Astrocyte (in vitro differentiated cells and primary cell): ENCODE data around the gene PTOV1. TPM values are rescaled to one million over a fixed set of nuclear protein-coding genes. Genes with fewer than 3 reads are reported as not detected.
A peak's percentile ranks its signal among the peaks of the same experiment; 100 is the strongest.

Experiments used
- DNase-seq: peaks from one replicate; pipeline ENCODE4 v3.0.0-alpha.2; 2010; ENCODE audit warnings: low read depth
- FAIRE-seq: peaks from 2 replicates; lab custom pipeline; 2011; peaks lifted over from hg19 to GRCh38; lab: Jason Lieb, UNC
- H2AFZ ChIP-seq: 2 replicates; pipeline ENCODE4 v1.6.0; 2012; ENCODE audit warnings: low read depth, low read length, inconsistent platforms
- H3K27ac ChIP-seq: 2 replicates; pipeline ENCODE4 v1.5.1; 2011; ENCODE audit warnings: low read depth, low read length, inconsistent platforms
- H3K27me3 ChIP-seq: 2 replicates; pipeline ENCODE4 v1.6.0; 2011; ENCODE audit warnings: low read length, inconsistent platforms; ENCODE audit not compliant: insufficient read depth
- H3K36me3 ChIP-seq: 2 replicates; pipeline ENCODE4 v1.5.1; 2011; ENCODE audit warnings: low read length, inconsistent platforms; ENCODE audit not compliant: insufficient read depth
- H3K4me1 ChIP-seq: 2 replicates; pipeline ENCODE4 v1.5.1; 2011; ENCODE audit warnings: low read length, inconsistent platforms; ENCODE audit not compliant: insufficient read depth
- H3K4me2 ChIP-seq: 2 replicates; pipeline ENCODE4 v1.6.0; 2012; ENCODE audit warnings: low read length, inconsistent platforms
- H3K4me3 ChIP-seq: 2 replicates; pipeline ENCODE4 v1.5.1; 2011; ENCODE audit warnings: low read depth, mild to moderate bottlenecking, low read length, inconsistent platforms; ENCODE audit not compliant: insufficient read depth
- H3K79me2 ChIP-seq: 2 replicates; pipeline ENCODE4 v1.6.0; 2012; ENCODE audit warnings: mild to moderate bottlenecking, low read length, inconsistent platforms; ENCODE audit not compliant: insufficient read depth
- H3K9ac ChIP-seq: 2 replicates; pipeline ENCODE4 v1.6.0; 2012; ENCODE audit warnings: mild to moderate bottlenecking, low read length, inconsistent platforms
- H3K9me3 ChIP-seq: 2 replicates; pipeline ENCODE4 v1.5.1; 2012; ENCODE audit warnings: low read depth, mild to moderate bottlenecking, low read length, inconsistent platforms; ENCODE audit not compliant: insufficient read depth
- H4K20me1 ChIP-seq: 2 replicates; pipeline ENCODE4 v1.6.0; 2012; ENCODE audit warnings: low read length, inconsistent platforms; ENCODE audit not compliant: insufficient read depth
- H3K27ac Mint-ChIP-seq: one replicate; pipeline ENCODE4 v1.8.0; 2021; ENCODE audit warnings: mild to moderate bottlenecking, mixed read lengths; ENCODE audit not compliant: unreplicated experiment
- H3K27me3 Mint-ChIP-seq: one replicate; pipeline ENCODE4 v1.8.0; 2021; ENCODE audit warnings: low read depth, mixed read lengths; ENCODE audit not compliant: unreplicated experiment
- H3K36me3 Mint-ChIP-seq: one replicate; pipeline ENCODE4 v1.8.0; 2021; ENCODE audit warnings: low read depth, mixed read lengths; ENCODE audit not compliant: unreplicated experiment
- H3K4me1 Mint-ChIP-seq: one replicate; pipeline ENCODE4 v1.8.0; 2021; ENCODE audit warnings: low read depth, mixed read lengths; ENCODE audit not compliant: unreplicated experiment
- H3K4me3 Mint-ChIP-seq: one replicate; pipeline ENCODE4 v1.8.0; 2021; ENCODE audit warnings: mild to moderate bottlenecking, moderate library complexity, mixed read lengths; ENCODE audit not compliant: unreplicated experiment
- H3K9me3 Mint-ChIP-seq: one replicate; pipeline ENCODE4 v1.8.0; 2021; ENCODE audit warnings: mild to moderate bottlenecking, mixed read lengths; ENCODE audit not compliant: unreplicated experiment
- CTCF ChIP-seq: IDR thresholded peaks from 2 replicates; pipeline ENCODE4 v1.5.1; 2011; ENCODE audit warnings: low read depth, mild to moderate bottlenecking, inconsistent platforms, low read length, moderate library complexity; ENCODE audit not compliant: insufficient read depth
- EZH2 ChIP-seq: IDR thresholded peaks from 2 replicates; pipeline ENCODE4 v1.6.1; 2012; ENCODE audit warnings: mild to moderate bottlenecking, low read length, inconsistent platforms; ENCODE audit not compliant: insufficient read depth
- total RNA-seq: library from RNA; stranded (reverse); gene quantifications from 2 replicates; pipeline ENCODE4 v1.2.1, GENCODE V29; 2021

Gene PTOV1
- total RNA-seq, 1 donor from 2014 or later: 162 TPM

GRCh38 chr19:49876422-49877019, 25.6 kb downstream of the PTOV1 start:
- Histone ChIP-seq H4K20me1 (peaks cover 5% of the 10 kb centered on the region), H2AFZ (peak overlapping the region; percentile 95), H3K27ac (peak overlapping the region; percentile 100), H3K4me1 (peaks cover 20% of the 10 kb centered on the region), H3K27me3 (no peaks in the 10 kb centered on the region), H3K36me3 (no peaks in the 10 kb centered on the region), H3K4me2 (peak overlapping the region; percentile 93), H3K9ac (peak overlapping the region; percentile 99), H3K79me2 (peaks cover 51% of the 10 kb centered on the region), H3K9me3 (no peaks in the 10 kb centered on the region), H3K4me3 (peak overlapping the region; percentile 88)
- TF ChIP-seq EZH2: no peak
- TF ChIP-seq CTCF: no peak
- no peak overlapping the region for H3K27ac Mint-ChIP-seq
- H3K4me1 Mint-ChIP-seq: peaks cover 3% of the 10 kb centered on the region
- H3K9me3 Mint-ChIP-seq: no peaks in the 10 kb centered on the region
- peaks cover 14% of the 10 kb centered on the region for H3K36me3 Mint-ChIP-seq
- peak; percentile 96 for DNase-seq
- no peak overlapping the region for H3K4me3 Mint-ChIP-seq
- no peaks in the 10 kb centered on the region for H3K27me3 Mint-ChIP-seq
- FAIRE-seq: peak; percentile 34

- Histone ChIP-seq H2AFZ (peak within 1 kb of the TSS; percentile 95), H4K20me1 (peaks cover 5% of the 10 kb centered on the region), H3K4me1 (peaks cover 20% of the 10 kb centered on the region), H3K9me3 (no peaks in the 10 kb centered on the region), H3K4me3 (peak within 1 kb of the TSS; percentile 88), H3K27ac (peak within 1 kb of the TSS; percentile 100), H3K9ac (peak within 1 kb of the TSS; percentile 99), H3K27me3 (no peaks in the 10 kb centered on the region), H3K4me2 (peak within 1 kb of the TSS; percentile 93), H3K79me2 (peaks cover 45% of the 10 kb centered on the region), H3K36me3 (no peaks in the 10 kb centered on the region)
- Mint-ChIP-seq H3K36me3 (peaks cover 14% of the 10 kb centered on the region), H3K27ac (no peak within 1 kb of the TSS), H3K4me1 (peaks cover 3% of the 10 kb centered on the region), H3K27me3 (no peaks in the 10 kb centered on the region), H3K9me3 (no peaks in the 10 kb centered on the region), H3K4me3 (no peak within 1 kb of the TSS)
- FAIRE-seq (peak; percentile 97), DNase-seq (peak; percentile 100)
- TF ChIP-seq CTCF (no peak), EZH2 (no peak)
These were observed 26.3 kb downstream of the PTOV1 start, which contains the start of the genes AKT1S1 and TBC1D17 for GRCh38 chr19:49877020-49877878. Gene AKT1S1, minus strand, starts transcription at chr19:49877355. Its CDS starts 4,060 bp downstream, at chr19:49873295. Gene TBC1D17, plus strand, starts transcription at chr19:49877702. Its CDS starts 22 bp downstream, at chr19:49877724.
